Skin of body (tissue), 2 donors: Measurements from ENCODE around the gene ARRB1. TPM values are rescaled to one million over a fixed set of nuclear protein-coding genes. Genes with fewer than 3 reads are reported as not detected.
"Not testable (repeated sequence)": the region's sequence is repeated elsewhere in the genome, so short reads cannot be mapped to it uniquely, and the experiment has no call there.

ENCODE experiments used
- DNase-seq: peaks from one replicate; lab custom pipeline; 2025; lab: John Stamatoyannopoulos, UW
- total RNA-seq: library from RNA; depleted of rRNA; stranded (reverse); fragments of >200 nt; gene quantifications from one replicate; pipeline ENCODE4 v1.2.3, GENCODE V29; 2014

Gene ARRB1
- total RNA-seq, 1 donor from 2014 or later = 22.5 TPM

DNA sequence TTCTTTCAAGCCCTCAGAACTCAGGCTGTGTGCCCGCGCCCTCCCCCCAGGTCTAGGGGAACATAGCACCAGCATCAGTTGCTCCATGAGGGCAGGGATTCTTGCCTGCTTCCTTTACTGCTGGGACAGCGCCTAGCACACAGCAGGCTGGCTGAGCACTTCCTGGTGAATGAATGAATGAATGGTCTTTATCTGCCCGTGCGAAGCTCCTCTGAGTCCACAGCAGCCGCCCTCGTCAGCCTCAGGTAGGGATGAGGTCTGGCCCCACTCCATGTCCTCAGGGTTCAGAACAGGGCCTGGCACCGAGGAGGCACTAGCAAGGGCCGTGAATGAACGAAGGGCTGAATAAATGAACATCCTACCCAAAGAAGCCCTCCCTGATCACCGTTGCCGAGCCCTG lies 27.3 kb downstream of the ARRB1 start:
- DNase-seq = no peak

DNA sequence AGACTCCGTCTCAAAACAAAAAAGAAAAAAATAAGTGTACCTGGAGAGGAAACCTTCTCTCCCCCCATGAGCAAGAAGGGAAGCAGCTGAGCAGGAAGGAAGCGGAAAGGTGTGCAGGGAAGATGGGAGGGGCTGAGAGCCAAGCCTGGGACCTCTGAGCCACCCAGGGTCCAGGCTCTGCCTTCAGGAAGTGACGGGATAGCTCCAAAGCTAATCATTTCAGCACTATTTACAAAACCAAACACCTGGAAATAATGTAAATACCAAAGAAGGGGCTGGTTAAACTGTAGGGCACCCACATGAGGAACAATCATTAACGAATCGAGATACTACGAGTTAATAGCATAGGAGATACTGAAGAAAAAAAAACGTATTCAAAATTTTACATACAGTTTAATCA lies 27.9 kb downstream of the ARRB1 start:
- DNase-seq = no peak

GRCh38 chr11:75320643-75321042 lies 30.8 kb downstream of the ARRB1 start:
- no peak for DNase-seq

DNA sequence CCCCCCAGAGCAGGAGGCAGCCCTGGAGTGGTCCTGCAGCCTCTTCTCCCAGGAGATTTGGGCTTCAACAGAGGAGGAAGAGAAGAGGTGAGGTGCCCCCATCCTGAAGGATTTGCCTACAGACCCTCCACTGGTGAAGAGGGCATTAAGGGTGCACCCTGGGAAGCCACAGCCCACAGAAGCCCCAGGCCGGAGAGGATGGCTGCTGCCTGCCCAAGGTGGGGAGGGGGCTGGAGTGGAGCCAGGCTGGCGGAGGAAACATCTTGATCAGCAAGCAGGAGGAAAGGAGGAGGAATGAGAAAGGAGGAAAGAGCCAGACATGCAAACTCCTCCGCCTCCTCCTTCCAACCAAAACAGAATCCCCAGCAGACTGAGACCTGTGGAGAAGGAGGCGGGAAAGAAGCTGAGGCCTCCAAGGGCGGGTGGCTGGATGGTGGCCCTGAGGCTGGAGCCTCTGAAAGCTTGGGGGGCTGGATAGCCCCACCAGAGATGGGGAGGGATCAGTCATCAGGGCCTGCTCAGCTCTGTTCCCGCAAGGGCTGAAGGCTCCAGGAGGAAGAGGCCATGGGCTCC lies 31.3 kb downstream of the ARRB1 start:
- no peak for DNase-seq

DNA sequence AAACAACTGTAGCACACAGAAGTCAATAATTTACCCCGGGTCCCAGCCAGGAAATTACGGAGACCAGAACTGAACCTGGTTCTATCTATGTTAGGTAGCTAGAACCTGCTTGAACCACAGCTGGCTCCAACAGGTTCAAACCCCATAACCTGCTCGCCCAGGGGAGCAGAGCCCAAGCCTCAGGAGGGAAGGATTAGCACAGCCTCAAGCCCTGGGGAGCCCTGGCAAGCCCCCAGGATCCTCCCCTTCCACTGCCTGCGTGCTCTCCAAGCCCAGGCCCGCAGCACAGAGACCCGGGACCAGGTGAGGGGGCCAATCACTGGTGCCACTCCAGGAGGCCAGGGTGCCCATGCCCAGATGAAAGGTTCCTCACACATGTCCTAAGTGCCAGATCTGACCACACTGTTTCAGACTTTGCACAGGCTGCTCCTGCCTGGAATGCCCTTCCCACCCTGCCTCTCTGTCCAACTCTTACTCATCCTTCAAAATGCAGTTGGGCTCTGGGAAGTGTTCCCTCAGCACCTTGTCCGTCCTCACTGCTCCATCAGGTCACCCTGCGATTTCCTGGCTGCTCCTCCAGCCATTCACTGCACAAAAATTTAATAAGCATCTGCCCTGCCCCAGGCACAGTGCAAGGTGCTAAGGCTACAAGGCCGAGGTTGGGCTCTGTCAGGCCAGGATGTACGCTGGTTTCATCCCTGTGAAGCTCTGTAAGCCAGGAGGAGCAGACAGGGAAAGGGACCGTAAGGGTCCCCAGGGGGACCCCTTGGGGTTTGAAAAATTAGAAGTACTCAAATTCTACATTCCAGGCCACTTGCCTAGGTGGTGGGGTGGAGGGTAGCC lies 32.2 kb downstream of the ARRB1 start:
- no peak for DNase-seq

- no peak for DNase-seq
Measured at GRCh38 chr11:75317446-75318122, 33.9 kb downstream of the ARRB1 start.

- DNase-seq = no peak
Measured at GRCh38 chr11:75315439-75315805, 36.0 kb downstream of the ARRB1 start.

DNA sequence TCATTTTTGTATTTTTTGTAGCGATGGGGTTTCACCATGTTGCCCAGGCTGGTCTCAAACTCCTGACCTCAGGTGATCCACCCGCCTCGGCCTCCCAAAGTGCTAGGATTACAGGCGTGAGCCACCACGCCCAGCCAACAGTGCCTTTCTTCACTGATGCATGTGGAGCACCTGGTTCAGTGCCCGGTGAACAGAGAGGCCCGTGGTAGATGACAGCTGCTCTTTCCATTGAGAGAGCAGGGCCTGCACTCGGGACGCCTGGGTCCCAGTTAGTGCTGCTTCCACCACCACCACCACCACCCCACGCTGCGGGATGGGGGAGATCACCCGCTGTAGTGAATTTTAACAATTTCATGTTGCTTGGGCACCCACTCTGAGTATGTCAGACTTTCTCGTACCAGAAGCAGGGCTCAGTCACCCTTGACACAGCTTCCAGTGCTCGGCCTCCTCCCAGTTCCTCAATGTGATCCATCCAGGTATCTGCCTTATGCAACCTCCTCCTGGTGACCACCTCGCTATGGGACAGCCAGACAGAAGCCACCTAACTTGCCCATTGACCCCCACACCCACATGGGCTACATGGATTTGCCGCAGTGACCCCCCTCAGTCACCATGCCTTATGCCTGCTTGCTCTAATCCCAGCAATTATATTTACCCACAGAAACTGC lies 36.6 kb downstream of the ARRB1 start:
- DNase-seq = no peak

DNA sequence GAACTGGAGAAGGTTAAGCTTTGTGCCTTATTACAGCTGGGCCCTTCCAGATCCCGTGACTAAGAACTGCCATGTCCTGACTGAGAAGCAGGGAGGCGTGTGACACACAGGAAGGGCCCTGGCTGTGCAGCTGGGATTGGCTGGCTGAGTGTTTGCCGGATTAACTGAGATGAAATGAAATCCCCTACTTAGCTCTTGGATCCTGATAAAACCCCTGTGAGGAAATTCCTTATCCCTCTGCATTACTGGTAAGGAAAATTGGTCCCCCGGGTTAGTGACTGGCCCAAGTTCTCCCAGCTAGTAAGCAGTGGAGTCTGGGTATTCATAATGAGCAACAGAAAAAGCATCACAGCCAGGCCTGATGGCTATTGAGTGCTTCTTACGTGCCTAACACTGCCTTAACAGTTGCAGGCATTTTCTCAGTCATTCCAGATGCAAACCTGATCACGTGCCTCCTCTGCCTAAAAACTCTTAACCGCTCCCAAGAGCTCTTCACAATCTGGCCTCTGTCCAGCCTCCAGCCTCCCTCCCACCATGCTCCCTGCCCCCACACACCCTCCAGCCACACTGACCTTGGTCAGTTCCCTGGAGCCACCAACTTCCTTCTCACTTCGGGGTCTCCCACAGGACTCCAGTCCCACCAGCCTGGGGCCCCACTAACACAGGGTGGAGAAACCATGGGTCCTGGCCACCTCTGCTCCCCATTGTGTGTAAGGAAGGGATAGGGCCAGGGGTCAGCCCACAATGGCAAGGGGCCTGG lies 37.8 kb downstream of the ARRB1 start:
- DNase-seq = peak; percentile 76

GRCh38 chr11:75312346-75312745 lies 39.1 kb downstream of the ARRB1 start:
- DNase-seq = no peak

- peak; percentile 51 for DNase-seq
Measured at GRCh38 chr11:75311858-75312288, 39.6 kb downstream of the ARRB1 start.

DNA sequence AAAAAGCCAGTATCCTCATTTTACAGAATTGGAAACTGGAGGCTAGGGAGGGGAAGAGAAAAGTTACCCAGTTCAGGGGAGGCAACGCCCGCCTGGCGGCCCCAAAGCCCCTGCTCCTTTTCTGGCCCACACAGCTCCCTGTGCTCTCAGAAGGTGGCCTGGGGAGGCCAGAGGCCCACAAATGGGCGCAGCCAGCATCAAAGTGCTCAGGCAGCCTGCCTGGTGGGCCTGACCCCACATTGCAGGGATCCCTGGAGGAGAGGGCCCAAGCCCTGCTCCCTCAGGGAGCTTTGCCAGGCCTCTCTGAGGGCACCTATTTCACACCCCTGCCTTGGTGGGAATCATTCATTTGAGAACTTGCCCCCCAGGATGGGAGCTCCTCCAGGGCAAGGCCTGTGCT lies 42.5 kb downstream of the ARRB1 start:
- DNase-seq = no peak

DNA sequence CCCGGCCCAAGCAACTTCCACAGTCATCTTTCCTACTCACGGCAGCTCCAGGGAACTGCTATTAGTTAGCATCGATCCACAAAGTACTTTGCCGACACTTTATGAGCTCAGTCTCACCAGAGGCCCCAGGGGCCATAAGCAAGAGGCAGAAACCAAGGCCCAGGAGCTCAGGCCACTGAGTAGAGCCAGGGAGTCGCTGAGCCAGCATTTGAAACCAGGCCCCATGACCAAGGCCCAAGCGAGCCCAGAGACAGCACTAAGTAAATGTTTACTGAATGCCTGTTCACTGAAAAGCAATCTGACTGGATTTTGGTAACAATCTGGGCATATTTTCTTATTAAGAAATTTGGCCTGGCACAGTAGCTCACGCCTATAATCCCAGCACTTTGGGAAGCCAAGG lies 43.3 kb downstream of the ARRB1 start:
- DNase-seq = no peak

DNA sequence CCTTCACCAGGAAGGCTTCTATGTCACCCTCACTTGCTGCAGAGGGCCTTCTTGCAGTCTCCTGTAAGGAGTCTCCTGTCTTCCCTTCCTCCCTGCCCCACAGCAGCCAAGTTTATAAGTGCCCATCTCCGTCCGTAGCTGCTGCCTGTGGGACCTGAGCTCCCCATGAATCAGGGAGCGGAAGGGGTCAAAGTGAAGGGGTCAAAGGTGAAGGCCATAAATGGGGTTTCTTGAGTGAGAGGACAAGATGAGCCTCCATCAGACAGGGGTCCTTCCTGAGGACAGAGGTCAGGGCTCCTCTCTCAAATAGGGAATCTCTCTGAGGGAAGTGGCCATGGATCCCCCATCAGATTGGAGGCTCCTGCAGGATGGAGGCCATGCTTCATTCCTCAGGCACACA lies 44.4 kb downstream of the ARRB1 start:
- DNase-seq = no peak

- DNase-seq = no peak
Measured at GRCh38 chr11:75306529-75306928, 44.9 kb downstream of the ARRB1 start.

- DNase-seq = no peak
Measured at GRCh38 chr11:75305993-75306392, 45.5 kb downstream of the ARRB1 start.

- no peak for DNase-seq
Measured at GRCh38 chr11:75305452-75305851, 46.0 kb downstream of the ARRB1 start.

- DNase-seq = not testable (repeated sequence)
Measured at GRCh38 chr11:75304941-75305340, 46.5 kb downstream of the ARRB1 start.

DNA sequence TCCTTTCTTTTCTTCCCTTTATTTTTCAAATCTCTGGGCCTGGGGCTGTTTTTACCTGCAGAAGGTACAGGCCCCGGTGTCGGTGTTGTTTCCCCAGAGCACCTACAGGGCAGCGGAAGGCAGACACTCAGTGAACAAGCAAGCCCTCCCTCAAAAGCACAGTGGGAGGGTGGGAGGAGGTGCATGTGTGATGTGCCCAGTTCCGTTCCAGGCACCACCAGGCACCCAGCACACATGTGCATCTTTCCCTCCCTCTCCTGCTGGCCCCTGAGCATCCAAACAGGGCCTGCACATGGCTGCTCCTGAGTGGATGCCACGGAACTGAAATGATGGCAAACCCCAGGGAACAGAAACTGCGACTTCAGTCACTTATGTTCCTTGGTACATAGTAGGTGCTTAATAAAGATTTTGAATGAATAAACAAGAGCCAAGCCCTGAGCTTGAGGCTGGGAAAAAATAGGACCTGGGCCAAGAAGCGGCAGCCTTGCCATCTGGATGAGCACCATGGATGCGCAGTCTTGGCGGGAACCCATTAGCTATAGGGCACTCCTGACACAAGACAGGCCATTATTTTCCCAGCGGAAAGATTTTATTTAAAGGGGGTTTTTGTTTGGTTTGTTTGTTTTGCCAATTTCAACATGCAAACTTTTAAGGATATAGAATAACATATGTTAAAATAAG lies 47.8 kb downstream of the ARRB1 start:
- DNase-seq = no peak

GRCh38 chr11:75302371-75302770 lies 49.1 kb downstream of the ARRB1 start:
- no peak for DNase-seq
